HG02588 (cell line): ENCODE data around the gene DDTL.

Source experiments
- ATAC-seq: cut with Tn5 transposase; IDR thresholded peaks from one replicate; pipeline ENCODE4 v1.9.1; 2021; ENCODE audit warnings: mild to moderate bottlenecking, moderate library complexity; ENCODE audit not compliant: unreplicated experiment

Gene DDTL

GRCh38 chr22:24003887-24004286, 37.2 kb downstream of the DDTL start:
- ATAC-seq = no peak

- ATAC-seq = no peak
These were observed 38.5 kb downstream of the DDTL start, which contains the start of gene GSTT4 for GRCh38 chr22:24005201-24005600. Gene GSTT4 (minus strand): TSS chr22:24005453. CDS start chr22:24005356, 97 bp downstream.

- no peak for ATAC-seq
These were observed 39.7 kb downstream of the DDTL start for GRCh38 chr22:24006207-24006913.

- no peak for ATAC-seq
These were observed 40.2 kb downstream of the DDTL start for GRCh38 chr22:24006914-24007214.

GRCh38 chr22:24007253-24008021, 40.7 kb downstream of the DDTL start:
- no peak for ATAC-seq

GRCh38 chr22:24008022-24008283, 41.3 kb downstream of the DDTL start:
- ATAC-seq = no peak

GRCh38 chr22:24008381-24009226, 41.9 kb downstream of the DDTL start:
- ATAC-seq = no peak

- ATAC-seq = no peak
These were observed 42.7 kb downstream of the DDTL start for GRCh38 chr22:24009227-24010017.

GRCh38 chr22:24010018-24010391, 43.3 kb downstream of the DDTL start:
- no peak for ATAC-seq

- no peak for ATAC-seq
These were observed 45.0 kb downstream of the DDTL start for GRCh38 chr22:24011735-24012068.

- ATAC-seq = no peak
These were observed 49.5 kb downstream of the DDTL start for GRCh38 chr22:24016156-24016555.

- no peak for ATAC-seq
These were observed 54.6 kb downstream of the DDTL start for GRCh38 chr22:24021304-24021703.
